GM18502 (cell line): Measurements from ENCODE around the gene SLC8A3.

ENCODE experiments used
- ATAC-seq: cut with Tn5 transposase; IDR thresholded peaks from one replicate; pipeline ENCODE4 v1.9.1; 2021; ENCODE audit warnings: mild to moderate bottlenecking; ENCODE audit not compliant: unreplicated experiment, poor library complexity

Gene SLC8A3

DNA sequence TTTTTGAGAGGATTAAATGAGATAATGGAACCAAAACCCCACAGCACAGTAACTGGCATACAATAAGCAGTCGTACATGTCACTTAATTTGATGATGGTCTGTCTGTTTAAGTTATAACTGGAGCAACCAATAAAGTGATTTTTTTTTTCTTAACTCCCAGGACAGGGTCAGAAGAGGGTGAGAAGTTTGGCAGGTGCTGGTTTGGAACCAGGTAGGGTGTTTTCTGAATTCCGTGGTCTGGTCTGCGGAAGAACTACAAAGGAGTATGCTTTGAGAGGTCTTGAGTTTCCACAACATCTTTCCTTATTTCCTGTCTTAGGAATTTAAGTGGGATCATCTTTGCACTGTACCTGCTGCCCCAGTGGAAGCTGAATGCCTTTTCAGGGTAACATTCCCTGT is 111.7 kb downstream of the SLC8A3 start:
- ATAC-seq, result no peak

DNA sequence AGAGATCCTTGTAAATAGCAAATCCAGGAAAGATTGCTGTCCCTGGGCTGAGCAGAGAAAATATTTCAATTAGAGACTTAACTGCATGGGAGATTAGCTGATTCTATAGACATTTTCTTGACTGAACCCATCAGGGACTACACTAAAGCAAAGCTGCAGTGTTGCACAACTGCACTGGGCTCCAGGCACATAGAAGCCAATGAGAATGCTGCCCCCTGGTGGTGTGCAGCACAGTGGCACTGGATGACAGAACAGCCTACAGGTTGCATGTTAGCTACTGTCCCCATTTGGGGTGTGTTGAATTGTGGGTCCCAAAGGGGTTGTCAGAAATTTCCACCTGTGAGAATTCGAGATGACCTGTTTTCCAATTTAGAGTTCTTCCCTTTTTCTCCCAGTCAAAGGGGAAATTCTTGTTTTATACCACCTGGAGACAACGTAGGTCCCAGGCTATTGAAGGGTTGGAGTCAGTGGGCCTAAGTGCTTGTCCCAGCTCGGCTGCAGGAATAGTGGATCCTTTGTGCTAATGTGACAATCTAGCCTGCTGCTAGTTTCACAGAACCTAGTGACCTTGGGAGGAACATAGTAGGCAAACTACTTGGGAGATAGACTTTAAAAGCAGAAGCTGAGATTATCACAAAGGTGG is 114.7 kb downstream of the SLC8A3 start:
- ATAC-seq, result no peak

DNA sequence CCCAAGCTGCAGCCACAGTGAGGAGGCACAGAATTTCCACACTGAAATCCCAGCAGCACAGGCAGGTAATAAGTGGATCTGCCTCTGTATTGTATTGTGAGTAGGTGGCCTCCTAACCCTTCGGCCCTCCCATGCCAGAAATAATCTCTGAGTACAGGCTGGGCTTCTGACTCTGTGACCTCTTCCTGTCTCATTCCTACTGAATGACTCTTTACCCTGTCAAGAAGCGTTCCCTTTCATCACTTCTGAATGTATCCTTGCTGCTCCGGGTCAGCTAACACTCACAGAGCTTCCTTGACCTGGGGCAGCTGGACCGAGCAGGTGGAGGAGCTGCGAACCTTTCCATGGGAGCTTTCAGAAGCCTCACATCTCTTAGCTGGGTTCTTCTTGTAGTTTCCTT is 119.6 kb downstream of the SLC8A3 start:
- ATAC-seq, result no peak

DNA sequence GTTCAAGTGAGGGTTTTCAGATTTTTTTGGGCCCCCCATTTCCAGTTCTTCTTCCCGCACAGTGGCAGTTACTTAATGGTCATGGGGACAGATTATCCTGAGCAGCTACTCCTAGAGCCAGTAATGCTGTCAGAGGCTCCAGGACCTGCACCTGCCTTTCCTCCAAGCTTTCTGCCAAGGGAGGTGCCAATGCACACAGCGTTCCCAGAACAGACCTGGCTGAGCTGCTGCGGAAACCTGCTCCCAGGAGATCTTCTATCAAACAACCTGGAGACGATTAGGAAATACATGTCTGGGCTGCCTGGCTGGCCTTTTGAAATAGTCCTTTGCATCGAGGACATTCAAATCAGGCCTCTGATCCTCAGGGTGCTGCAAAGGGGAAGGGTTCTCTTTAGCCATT is 120.9 kb downstream of the SLC8A3 start:
- no peak for ATAC-seq

DNA sequence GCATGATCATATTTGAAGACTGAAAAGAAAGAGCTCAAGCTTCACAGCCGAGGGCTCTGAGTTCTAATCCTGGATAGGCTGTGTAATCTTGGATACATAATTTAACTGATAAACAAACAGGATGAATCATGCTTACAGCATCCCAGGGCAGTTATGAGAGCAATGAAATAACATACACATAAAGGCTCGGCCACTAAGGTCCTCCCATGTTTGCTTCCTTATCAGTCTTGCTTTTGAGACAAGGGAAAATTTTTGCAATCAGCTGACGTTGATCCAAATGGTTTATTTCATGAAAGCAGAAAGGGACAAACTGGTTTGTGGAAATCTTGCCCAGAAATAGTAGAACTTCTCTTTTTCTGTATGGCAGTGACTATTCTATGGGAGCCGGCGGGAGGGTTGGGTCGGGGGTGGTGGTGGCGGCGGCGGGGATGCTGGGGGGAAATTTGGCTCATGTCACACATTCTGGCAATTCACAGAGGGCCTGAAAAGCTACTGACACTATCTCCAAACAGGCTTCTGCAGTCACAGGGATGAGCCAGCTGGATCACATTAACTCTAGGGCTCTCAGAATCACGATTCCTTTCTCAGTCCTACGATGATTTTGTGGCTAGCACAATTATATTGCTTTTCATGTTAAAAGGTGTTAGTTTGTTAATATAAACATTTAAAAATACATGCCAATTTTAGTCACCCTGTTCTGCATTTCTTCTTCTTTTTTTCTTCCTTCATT is 124.5 kb downstream of the SLC8A3 start:
- no peak for ATAC-seq

DNA sequence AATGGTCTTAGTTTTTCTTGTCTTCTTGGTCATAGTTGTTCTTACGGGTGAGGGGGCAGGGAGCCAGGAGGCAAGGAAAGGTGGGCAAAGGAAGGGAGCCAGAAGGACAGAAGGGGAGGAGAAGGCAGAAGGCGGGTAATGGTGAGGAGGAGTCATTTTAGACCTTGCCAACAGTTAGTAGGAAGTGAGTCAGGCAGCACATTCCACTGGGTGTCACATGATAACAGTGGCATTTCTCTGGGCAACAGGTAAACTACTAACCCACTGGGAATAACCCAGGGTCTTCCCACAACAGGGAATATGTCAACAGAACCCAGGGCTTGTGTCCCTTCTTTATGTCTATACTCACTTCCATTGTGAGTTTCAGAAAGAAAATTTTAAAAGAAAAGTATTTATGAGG is 127.6 kb downstream of the SLC8A3 start:
- no peak for ATAC-seq

DNA sequence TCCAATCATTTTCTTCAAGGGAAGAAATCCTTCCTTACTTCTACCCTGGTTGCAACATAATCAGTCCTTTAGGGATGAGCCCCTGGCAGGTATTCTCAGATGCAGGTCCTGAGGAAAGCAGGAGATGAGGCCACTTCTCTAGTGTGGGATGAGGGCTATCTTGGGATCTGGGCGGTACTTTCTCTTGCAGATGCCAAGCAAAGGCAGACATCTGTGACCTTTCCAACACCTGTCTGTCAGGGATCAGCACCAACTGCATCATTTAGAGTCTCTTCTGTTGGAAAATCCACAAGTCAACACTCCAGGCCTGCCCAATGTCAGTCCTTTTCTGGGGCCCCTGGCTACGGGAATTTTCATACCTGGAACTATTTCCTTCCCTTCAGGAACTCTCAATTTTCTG is 129.2 kb downstream of the SLC8A3 start:
- ATAC-seq, result no peak

DNA sequence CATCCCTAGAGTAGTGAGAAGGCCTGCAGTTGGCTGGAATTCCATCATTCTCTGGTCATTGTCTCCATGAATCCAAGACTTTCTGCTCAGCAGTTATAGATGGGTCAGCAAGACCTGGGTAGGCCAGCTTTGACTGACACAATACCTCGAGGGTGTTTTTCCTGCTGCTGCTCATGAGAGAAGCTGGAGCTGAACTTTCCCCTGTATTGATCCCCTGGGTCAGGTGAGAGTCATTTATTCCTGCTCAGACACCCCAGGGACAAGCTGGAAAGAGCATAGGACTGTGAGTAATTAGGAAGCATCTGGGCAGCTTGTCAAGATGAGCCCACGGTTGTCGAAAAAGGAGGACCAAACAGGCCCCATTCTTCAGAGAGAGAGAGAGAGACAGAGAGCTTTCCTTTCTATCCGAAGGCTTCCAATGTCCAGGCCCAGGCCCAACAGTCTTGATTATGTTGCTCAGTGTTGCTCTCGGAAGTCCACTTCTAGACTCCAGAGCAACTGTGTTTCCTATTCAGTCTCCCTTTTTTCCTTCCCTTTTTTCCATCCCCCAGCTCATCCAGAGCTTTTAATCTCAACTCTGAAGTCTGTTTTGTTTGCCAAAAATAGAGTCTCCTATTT is 131.1 kb downstream of the SLC8A3 start:
- ATAC-seq, result no peak

DNA sequence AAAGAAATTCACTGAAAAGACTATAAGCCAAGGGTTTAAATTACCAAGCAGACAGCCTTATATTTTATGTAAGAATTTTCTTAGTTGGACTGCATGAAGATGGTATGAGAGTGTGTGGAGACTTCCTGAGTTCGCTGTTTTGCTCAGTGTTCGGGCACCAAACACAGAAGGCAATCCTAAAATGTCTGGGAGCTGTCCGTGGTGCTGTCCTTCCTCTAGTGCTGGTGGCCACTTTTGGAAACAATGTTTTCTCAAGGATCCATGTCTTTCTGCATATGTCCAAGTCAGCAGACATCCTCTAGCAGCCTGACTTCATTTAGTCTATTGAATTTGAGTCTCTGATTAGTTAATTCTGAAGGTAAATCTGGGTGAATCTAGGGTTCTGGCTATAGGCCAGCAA is 135.8 kb downstream of the SLC8A3 start:
- ATAC-seq, result no peak

DNA sequence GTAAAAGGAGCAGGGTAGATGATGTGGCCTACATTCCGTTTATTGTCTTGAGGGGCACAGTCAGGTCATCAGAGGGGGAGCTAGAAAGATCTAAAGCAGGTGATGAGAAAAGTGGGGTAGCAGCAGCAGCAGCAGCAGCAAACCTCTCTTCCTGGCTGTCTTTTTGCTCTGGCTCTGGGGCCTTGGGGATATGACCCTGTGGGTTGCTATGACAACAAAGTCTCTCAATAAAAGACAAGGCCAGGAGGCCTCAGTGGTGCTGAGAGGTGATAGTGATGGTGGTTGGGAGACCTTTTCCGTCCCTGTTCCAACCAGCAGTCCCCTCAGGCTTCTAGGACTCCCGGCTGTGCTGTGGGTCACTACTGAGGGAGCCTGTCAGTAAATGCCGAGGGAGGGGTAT is 138.6 kb downstream of the SLC8A3 start:
- ATAC-seq, result no peak

DNA sequence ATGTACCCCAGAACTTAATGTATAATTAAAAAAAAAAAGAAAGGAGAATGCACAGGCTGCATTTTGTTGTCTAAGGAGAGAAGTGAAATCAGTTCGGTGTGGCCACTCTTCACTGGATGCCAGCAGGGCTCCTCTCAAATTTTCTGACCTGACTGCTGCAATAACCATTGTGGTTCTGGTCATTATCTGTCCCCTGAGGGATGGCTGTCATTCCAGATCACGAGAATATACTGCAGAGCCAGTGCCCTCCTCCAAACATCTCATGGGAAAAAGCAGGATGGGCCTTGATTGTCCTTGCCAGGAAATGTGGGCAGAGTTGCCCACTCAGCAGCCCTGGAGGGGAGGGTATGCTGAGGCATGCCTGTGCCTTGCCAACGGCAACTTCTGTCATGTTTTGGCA is 139.1 kb downstream of the SLC8A3 start:
- ATAC-seq, result no peak

DNA sequence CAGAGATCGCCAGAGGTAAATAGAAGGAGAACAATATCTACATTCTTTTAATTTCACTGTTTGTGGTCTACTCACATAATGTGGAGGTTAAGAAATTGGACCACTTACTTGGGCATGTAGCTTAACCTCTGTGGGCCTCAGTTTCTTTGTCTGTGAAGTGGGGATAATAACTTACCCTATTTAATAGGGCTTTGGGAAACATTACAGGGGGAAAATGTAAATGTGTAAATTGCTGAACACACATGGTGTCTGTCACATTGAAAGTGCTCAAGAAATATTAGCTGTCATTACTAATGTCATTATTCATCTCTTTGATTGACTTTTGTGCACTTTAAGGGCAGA is 140.5 kb downstream of the SLC8A3 start:
- no peak for ATAC-seq

DNA sequence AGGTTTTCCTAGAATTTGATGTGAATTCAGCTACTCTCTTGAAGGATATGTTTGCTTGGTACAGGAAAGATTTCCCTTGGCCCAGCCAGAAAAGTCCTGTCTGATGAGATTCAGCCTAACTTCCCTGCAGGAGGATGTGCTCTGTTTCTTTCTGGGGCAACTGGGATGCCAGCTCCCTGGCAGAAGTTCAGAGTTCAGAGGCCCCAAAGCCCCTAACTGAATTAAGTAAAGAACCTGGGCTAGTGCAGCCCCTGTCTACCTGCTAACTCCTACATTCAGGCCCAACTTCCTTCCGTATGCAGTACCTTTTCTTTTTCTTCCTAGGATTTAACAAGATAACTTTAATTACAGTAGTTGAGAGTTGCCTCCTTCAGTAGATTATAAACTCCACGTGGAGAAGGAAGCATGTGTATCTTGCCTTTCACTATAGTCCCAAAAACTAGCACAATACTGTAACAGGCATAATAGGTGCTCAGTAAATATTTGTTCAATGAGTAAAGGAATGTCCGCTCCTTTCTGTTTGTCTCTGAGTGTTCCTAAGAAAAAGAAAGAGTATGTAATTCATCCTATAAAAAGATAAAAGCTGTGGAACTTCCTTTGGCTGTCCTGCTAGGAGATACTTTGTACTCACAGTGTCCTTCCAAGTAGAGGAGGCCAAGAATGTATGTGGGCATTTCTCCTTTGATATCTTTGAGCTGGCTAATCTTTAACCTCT is 141.0 kb downstream of the SLC8A3 start:
- ATAC-seq, result no peak

DNA sequence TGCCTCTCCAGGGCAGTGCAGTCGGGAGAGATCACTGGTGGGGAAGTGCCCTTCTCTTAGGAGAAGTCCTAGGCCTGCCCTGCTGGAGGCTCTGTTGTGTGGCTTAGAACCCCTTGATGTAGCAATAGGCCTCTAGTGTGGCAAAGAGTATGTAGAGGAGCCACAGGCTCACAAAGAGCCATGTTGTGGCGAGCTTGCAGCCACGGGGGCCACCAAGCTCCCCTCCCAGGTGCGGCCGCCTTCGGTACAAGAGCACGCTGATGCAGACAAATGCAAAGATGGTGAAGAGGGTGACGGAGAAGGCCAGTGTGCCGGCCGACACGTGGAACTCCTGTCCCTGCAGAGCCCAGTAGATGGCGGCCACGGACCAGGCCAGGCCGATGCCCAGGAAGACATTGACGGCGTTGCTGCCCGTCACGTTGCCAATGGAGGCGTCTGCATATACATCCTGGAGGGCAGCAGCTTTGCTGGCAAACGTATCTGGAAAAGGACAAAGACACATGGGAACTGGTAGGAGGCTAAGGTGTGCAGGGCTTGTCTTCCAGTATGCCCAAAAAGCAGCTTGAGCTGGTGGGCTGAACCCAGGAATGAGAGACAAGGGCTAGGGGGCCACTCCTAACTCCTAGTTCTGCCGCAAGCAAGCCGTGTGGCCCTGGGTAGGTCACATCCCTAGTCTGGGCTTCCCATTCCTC is 142.8 kb downstream of the SLC8A3 start:
- no peak for ATAC-seq

DNA sequence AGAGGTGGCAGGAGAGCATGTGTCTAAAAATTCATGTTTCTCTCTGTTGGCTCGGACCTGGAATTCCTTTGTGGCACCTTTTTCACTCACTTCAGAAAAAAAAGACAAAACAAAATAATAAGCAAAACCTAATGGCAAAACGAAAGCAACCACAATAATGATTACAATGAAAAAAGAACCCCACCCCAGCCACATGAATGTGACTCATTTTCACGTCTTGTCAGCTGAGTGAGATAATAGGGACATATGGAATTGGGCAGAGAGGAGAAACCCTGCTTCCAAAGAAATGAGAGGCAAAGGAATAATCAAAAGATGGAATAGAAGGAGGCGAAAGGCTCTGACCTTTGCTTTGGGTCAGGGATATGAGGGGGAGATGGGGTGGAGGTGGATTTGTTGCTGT is 143.4 kb downstream of the SLC8A3 start:
- ATAC-seq, result no peak

DNA sequence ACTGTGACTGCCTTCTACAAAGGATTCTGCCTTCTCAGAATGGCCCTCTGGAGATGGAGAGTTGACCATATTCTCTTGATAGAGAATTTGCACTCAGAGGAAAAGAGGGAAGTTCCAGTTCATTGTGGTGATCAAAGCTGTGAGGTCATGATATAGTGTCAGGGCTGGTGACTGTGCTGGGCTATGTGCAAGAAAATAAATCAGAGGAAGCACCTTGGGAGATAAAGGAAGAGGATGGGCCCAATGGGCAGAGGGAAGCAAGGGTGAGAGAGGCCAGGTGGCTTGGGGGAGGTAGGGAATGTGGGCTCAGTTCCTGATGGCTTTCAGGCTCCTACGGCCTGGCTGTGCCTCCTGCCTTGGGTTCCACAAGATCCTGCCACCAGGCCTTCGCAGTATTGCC is 145.8 kb downstream of the SLC8A3 start:
- no peak for ATAC-seq

DNA sequence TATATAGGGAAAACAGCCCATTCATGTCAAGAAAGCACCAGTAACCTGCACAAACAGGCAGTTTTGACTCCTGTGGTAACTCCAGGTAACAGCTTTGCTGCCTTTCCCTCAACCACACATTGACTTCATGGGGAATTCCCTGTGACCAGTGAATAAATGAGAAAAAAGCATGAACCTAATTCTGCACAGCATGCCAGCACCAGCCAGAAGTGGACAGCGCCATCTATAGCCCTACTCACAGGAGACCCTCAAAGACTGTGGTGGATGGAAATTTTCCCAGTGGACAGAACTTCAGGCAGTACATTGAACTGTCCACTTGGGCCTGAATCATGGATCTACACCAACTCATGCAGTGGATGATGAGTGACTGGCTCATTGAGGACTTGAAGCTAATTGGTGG is 152.1 kb downstream of the SLC8A3 start:
- ATAC-seq, result no peak

DNA sequence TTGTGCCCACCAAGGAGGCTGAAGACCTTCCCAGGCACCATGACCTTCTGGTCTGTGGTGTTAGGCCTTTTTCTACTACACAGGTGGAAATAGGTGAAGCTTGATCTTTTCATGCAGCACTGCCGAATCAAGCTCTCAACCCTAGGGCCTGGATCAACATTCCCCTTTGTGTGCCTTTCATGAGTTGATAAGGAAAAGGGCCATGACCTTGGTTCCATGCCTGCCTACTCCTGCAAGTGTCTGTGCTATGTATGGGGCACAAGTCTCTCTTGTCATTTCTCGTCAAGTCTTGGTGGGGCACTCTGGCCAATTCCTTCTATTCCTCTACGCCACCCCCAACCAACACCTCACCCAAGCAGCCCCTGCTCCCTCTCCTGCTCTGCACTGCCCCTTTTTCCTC is 154.5 kb downstream of the SLC8A3 start:
- no peak for ATAC-seq

DNA sequence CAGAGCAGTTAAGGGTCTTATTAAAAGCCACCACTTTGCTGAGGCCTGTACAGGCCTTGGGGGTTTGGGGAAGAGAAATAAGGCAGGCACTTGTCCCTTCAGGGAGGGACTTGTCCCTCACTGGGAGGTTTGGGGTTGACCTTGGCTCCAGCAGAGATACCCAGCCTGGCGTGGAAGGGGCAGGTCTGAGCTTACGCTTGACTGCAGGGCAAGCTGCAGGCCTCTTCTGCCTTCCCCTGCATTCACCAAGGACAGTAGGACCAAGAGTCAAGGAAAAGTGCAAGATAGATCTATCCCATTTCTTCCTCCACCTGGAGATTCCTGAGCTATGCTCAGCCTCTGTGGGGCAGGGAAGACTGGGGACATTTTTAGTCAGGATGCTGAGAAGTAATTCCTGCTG is 155.2 kb downstream of the SLC8A3 start:
- ATAC-seq, result no peak

DNA sequence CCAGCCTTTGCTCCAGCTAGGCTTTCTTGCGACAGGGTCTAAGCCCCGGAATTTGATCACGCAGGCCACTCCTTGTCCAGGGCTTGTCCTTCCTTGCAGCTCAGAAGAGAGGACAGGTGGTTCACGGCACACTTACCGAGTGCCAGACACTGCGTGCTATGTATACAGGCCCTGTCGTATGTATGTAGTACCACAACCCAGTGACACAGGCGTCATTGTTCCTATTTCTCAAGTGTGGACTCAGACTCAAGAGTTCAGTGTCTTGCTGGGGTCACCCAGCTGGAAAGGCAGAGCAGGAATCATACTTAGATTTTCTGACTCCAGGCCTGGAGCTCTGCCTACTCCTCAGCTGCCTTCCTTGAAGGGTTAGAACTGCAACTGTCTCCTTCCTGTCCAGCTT is 155.6 kb downstream of the SLC8A3 start:
- no peak for ATAC-seq

DNA sequence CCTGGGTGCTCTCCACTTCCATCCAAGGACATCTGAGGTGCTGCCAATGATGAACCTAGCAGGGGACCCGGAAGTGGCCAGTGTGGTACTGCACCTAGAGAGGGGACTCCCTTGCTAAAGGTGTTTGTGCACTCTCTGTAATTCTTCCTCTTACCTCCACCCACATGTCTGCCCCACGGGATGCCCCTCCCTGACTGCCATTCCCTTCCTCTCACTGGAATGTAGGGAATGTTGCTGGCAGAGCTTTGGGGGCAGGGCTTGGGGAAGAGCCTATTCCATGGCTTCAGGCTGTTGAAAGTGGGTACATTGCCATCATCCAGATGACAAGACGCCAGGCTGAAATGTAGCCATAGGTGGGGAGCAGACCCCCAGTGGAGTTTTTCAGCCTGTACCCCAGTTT is 156.3 kb downstream of the SLC8A3 start:
- ATAC-seq, result no peak
